Superior temporal gyrus (tissue), 1 donor: ENCODE measurements around the gene ABCC6.
"Not testable (repeated sequence)": the region's sequence is repeated elsewhere in the genome, so short reads cannot be mapped to it uniquely, and the experiment has no call there.

Experiments used
- DNase-seq: peaks from one replicate; pipeline ENCODE4 v3.0.0-alpha.2; 2016; ENCODE audit errors: extremely low spot score

ABCC6 gene

GRCh38 chr16:16223662-16224241, 458 bp upstream of the ABCC6 start:
- DNase-seq, result not testable (repeated sequence)

DNA sequence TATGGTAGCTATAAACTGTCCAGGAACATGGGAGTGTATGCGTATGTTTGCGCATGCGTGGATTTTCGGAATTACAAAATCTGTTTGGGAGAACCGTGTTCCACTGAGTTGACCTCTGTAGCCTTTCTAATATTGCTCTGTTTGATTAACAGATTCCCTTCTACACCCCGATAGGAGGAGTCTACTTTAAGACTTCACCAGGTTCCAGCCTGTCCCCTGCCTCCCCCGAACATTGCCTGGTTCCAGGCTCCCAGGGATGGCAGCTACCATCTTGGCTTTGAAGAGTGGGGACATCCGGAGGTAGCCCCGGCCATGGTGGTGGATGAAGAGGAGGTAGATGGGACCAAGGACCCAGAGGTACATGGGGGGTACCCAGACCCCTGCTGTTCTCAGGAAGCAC, 1.9 kb downstream of the ABCC6 start:
- not testable (repeated sequence) for DNase-seq

- not testable (repeated sequence) for DNase-seq
These were observed 2.8 kb downstream of the ABCC6 start for GRCh38 chr16:16220449-16220848.

DNA sequence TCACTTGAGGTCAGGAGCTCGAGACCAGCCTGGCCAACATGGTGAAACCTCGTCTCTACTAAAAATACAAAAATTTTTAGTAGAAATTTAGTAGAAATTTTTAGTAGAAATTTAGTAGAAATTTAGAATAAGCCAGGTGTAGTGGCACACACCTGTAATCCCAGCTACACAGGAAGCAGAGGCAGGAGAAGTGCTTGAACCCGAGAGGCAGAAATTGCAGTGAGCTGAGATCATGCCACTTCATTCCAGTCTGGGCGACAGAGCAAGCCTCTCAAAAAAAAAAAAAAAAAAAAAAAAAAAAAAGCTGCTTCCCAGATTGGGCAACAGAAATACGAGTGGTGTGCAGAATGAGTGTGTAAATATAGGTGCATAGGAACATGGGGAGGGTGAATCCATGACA, 4.5 kb downstream of the ABCC6 start:
- DNase-seq, result not testable (repeated sequence)

DNA sequence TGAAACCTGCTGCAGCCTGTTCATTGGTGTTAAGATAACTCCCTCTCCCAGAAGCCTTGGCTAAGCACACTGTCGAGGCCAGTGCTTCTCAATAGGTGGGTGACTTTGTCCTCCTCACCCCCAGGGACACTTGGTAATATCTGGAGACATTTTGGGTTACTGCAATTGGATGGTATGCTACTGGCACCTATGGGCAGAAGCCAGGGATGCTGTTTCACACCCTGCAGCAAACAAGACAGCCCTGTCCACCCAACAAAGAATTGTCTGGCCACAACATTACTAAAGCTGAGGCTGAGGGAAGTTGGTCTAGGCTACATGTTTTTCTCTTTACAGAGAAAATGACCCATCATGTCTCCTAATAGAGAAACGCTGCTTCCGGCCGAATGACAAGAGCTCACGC, 4.9 kb downstream of the ABCC6 start:
- DNase-seq, result not testable (repeated sequence)

GRCh38 chr16:16213863-16214293, 9.4 kb downstream of the ABCC6 start:
- not testable (repeated sequence) for DNase-seq

GRCh38 chr16:16211404-16211803, 11.9 kb downstream of the ABCC6 start:
- not testable (repeated sequence) for DNase-seq

GRCh38 chr16:16208461-16208860, 14.8 kb downstream of the ABCC6 start:
- DNase-seq, result not testable (repeated sequence)

GRCh38 chr16:16207787-16208334, 15.4 kb downstream of the ABCC6 start:
- not testable (repeated sequence) for DNase-seq

DNA sequence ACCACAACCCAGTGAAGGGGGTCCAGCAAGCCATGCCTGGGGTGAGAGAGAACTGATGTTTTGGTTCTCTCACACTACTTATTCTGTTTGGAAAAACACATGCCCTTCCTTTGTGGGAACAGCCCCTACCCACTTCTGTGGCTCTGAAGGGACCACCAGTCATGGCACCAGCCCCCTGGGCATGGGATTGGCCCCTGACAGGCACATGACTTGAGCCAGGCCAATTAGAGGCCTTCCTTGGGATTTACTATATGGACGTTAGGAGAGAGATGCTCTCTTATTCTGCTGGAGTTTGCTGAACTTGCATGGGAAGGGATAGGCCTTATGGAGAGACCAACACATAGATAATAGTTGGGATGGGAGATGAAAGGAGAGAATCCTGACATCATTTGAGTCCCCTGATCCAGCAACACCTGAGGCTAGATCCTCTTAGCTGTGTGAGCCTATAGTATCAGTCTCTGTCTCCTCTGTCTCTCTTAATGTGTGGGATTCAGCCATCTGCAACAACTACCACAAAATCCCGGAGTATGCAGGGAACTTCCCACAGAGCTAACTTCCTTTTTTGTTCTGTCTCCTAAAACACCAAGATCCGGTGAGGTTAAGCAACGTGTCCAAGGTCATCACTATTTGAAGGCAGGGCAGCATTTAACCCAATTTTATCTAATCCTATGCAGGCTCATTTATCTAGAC, 16.1 kb downstream of the ABCC6 start:
- DNase-seq, result not testable (repeated sequence)

DNA sequence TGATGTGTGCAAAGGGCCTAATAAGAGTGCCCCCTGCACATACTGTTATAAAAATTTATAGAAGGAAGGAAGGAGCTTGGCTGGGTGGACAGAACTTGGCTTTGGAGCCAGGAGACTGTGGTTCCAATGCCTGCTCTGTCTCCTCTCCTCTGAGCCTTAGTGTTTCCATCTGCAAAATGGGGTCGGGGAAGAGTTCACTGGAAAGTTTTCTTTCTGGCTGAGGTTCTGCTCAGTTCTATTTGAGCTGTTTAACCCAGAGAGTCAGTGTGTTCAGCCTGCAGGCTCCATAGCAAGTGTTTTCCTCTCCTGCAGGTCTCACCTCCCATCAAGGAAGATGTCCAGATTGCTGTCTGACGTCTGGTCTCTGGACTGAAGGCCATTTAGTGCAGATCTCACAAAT, 17.4 kb downstream of the ABCC6 start:
- DNase-seq, result not testable (repeated sequence)

DNA sequence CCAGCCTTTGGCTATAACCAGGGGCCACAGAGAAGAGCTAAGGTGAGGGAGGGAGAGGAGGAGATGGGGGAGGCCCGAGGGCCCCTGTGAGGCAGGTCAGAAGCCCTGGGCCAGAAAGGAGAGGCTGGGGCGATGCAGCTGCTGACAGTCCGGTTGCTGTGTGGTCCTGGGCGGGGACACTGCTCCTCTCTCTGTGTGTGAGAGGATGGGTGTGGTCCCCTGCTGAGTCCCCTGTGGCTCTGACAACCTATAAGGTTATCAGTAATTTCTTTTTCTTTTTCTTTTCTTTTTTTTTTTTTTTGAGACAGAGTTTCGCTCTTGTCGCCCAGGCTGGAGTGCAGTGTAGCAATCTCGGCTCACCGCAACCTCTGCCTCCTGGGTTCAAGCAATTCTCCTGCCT, 18.7 kb downstream of the ABCC6 start:
- not testable (repeated sequence) for DNase-seq

GRCh38 chr16:16203494-16203893, 19.8 kb downstream of the ABCC6 start:
- not testable (repeated sequence) for DNase-seq

- DNase-seq, result not testable (repeated sequence)
These were observed 20.7 kb downstream of the ABCC6 start for GRCh38 chr16:16202400-16203143.

- not testable (repeated sequence) for DNase-seq
These were observed 21.4 kb downstream of the ABCC6 start for GRCh38 chr16:16201880-16202279.

DNA sequence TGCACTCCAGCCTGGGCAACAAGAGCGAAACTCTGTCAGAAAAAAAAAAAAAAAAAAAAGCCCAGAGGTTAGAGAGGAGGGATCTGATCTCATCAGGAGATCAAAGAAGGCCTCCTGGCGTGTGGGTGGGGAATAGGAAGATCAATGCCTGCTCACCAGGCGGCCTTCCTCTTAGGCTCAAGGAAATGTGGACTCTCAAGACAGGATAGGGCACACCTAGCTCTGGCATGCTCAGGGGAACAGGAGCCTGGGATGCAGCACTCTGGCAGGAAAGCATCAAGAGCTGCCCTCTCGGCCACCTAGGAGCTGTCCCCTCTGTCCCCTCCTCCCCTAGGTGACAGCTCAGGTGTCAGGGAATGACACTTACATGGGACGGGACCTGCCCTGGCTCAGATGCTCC, 22.9 kb downstream of the ABCC6 start:
- DNase-seq, result not testable (repeated sequence)

DNA sequence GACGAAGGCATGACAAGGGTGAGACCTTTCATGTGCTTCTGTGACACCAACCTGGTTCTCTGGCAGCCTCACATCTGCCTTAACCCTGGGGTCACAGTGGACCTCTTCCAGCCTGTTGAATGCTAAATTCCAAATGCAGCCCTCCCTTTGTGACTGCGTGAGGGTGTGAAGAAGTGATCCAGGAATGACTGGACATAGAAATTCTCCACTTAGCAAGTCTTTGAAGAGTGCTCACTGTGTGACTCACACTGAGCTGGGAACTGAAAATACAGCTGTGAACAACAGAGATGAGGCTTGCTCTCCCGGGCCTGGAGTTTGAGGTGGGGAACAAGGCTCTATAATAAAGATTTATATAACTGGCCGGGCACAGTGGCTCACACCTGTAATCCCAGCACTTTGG, 23.9 kb downstream of the ABCC6 start:
- not testable (repeated sequence) for DNase-seq

GRCh38 chr16:16197966-16198365, 25.3 kb downstream of the ABCC6 start:
- no peak for DNase-seq

DNA sequence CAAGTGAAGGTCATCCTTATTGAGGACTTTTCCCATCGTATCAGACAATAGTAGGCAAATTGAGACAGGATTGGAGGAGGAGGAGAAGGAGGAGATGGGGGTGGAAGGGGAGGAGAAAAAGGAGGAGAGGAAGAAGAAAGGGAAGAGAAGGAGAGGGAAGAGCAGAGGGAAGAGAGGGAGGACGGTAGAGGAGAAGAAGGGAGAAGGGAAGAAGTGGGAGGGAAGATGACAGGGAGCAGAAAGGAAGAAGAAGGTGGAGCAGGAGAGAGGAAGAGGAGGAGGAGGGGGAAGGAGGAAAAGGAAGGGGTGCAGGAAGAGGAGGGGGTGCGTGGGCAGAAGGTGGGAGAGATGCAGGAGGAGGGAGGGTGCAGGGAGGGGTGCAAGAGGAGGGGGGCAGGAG, 26.0 kb downstream of the ABCC6 start:
- DNase-seq, result no peak

- DNase-seq, result no peak
These were observed 27.2 kb downstream of the ABCC6 start for GRCh38 chr16:16196099-16196498.

DNA sequence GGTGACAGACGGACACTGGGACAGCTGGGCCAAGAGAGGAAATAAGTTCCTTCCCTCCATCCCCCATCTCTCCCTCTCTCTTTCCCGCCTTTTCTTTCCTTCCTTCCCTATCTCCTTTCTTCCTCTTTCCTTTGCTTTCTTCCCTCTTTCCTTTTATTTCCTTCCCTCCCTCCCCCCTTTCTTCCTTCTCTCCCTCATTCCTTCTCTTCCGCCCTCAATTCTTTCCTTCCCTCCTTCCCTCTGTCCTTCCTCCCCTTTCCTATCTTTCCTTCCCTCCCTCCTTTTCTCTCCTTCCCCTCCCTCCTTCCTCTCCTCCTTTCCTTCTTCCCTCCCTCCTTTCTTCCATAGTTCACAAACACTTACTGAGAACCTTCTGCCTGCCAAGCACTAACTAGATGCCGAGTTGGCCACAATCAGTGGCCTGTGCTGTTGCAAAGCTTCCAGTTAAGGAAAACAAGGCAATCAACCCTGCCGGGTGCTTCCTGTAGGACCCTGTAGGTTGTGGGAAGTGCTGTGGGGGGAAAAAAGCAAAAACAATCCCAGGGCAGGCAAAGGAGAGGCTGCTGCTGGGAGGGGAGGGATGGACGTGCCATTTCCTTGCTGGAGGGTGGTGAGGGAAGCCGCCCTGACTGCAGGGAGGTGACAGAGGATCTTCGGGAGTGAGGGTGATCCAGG, 31.7 kb downstream of the ABCC6 start:
- DNase-seq, result no peak

GRCh38 chr16:16190966-16191365, 32.3 kb downstream of the ABCC6 start:
- not testable (repeated sequence) for DNase-seq
